Measurements from ENCODE around the gene MYD88.
"Not testable (repeated sequence)": the region's sequence is repeated elsewhere in the genome, so short reads cannot be mapped to it uniquely, and the experiment has no call there.

The MYD88 gene

GRCh38 chr3:38133557-38134405, 4.7 kb upstream of the MYD88 start:
- no peak overlapping the region for H3K4me3 ChIP-seq (ENCODE audit: insufficient read depth, low read length, poor library complexity, severe bottlenecking)
- H2AFZ ChIP-seq (ENCODE audit: low read depth, low read length, severe bottlenecking): no peak overlapping the region
- H3K36me3 ChIP-seq (ENCODE audit: low read length): no peaks in the 10 kb centered on the region
- no peaks in the 10 kb centered on the region for H3K27me3 ChIP-seq (ENCODE audit: low read length)
- no peaks in the 10 kb centered on the region for H3F3A ChIP-seq (ENCODE audit: insufficient read depth)
- TF ChIP-seq EZH2phosphoT487 (conservative IDR thresholded peaks at IDR 0.05; ENCODE audit: low read length): no peak
- H3K9me3 ChIP-seq (ENCODE audit: insufficient read depth, low read length): no peaks in the 10 kb centered on the region
- H3K27ac ChIP-seq (ENCODE audit: low read depth, low read length): no peak overlapping the region
- H3K9me2 ChIP-seq (replicated peaks; ENCODE audit: insufficient read depth, low read length): no peaks in the 10 kb centered on the region
- H3K4me2 ChIP-seq (ENCODE audit: low read depth, low read length, poor library complexity, severe bottlenecking): no peak overlapping the region
- H3K79me2 ChIP-seq (ENCODE audit: insufficient read depth, low read length): peaks cover 6% of the 10 kb centered on the region
- no peaks in the 10 kb centered on the region for H4K20me1 ChIP-seq (ENCODE audit: low read depth, low read length)
- no peak overlapping the region for H3K9ac ChIP-seq (ENCODE audit: low read length)

DNA sequence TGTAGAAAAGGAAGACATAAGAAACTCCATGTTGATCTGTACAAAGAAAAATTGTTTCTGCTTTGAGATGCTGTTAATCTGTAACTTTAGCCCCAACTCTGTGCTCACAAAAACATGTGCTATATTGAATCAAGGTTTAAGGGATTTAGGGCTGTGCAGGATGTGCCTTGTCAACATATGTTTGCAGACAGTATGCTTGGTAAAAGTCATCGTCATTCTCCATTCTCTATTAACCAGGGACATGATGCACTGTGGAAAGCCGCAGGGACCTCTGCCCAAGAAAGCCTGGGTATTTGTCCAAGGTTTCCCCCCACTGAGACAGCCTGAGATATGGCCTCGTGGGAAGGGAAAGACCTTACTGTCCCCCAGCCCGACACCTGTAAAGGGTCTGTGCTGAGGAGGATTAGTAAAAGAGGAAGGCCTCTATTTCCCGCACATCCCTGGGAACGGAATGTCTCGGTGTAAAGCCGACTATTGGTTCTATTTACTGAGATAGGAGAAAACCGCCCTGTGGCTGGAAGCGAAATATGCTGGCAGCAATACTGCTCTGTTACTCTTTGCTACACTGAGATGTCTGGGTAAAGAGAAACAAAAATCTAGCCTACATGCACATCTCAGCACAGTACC, 3.8 kb upstream of the MYD88 start:
- H3F3A ChIP-seq (ENCODE audit: insufficient read depth); H3K4me2 ChIP-seq (ENCODE audit: low read depth, low read length, poor library complexity, severe bottlenecking); H3K36me3 ChIP-seq (ENCODE audit: low read length); H3K9ac ChIP-seq (ENCODE audit: low read length); H3K27me3 ChIP-seq (ENCODE audit: low read length); H4K20me1 ChIP-seq (ENCODE audit: low read depth, low read length); H2AFZ ChIP-seq (ENCODE audit: low read depth, low read length, severe bottlenecking); H3K9me2 ChIP-seq (replicated peaks; ENCODE audit: insufficient read depth, low read length); H3K27ac ChIP-seq (ENCODE audit: low read depth, low read length); H3K9me3 ChIP-seq (ENCODE audit: insufficient read depth, low read length); H3K4me3 ChIP-seq (ENCODE audit: insufficient read depth, low read length, poor library complexity, severe bottlenecking): not testable (repeated sequence)
- peaks cover 13% of the 10 kb centered on the region for H3K79me2 ChIP-seq (ENCODE audit: insufficient read depth, low read length)

- peak overlapping the region; percentile 78 for H3K4me3 ChIP-seq (ENCODE audit: insufficient read depth, low read length, poor library complexity, severe bottlenecking)
- H3F3A ChIP-seq (ENCODE audit: insufficient read depth); H3K9me2 ChIP-seq (replicated peaks; ENCODE audit: insufficient read depth, low read length); H3K27me3 ChIP-seq (ENCODE audit: low read length); H3K9me3 ChIP-seq (ENCODE audit: insufficient read depth, low read length); H2AFZ ChIP-seq (ENCODE audit: low read depth, low read length, severe bottlenecking); H4K20me1 ChIP-seq (ENCODE audit: low read depth, low read length); H3K36me3 ChIP-seq (ENCODE audit: low read length); H3K27ac ChIP-seq (ENCODE audit: low read depth, low read length): not testable (repeated sequence)
- H3K79me2 ChIP-seq (ENCODE audit: insufficient read depth, low read length): peaks cover 15% of the 10 kb centered on the region
- peak overlapping the region; percentile 83 for H3K9ac ChIP-seq (ENCODE audit: low read length)
- peak overlapping the region; percentile 81 for H3K4me2 ChIP-seq (ENCODE audit: low read depth, low read length, poor library complexity, severe bottlenecking)
Observed at GRCh38 chr3:38135621-38136277, 2.7 kb upstream of the MYD88 start.

GRCh38 chr3:38136393-38136776, 2.1 kb upstream of the MYD88 start:
- peaks cover 15% of the 10 kb centered on the region for H3K79me2 ChIP-seq (ENCODE audit: insufficient read depth, low read length)
- no peaks in the 10 kb centered on the region for H3K9me3 ChIP-seq (ENCODE audit: insufficient read depth, low read length)
- no peaks in the 10 kb centered on the region for H4K20me1 ChIP-seq (ENCODE audit: low read depth, low read length)
- H2AFZ ChIP-seq (ENCODE audit: low read depth, low read length, severe bottlenecking): no peak overlapping the region
- no peak for TF ChIP-seq EZH2phosphoT487 (conservative IDR thresholded peaks at IDR 0.05; ENCODE audit: low read length)
- TF ChIP-seq, protein P1, sequence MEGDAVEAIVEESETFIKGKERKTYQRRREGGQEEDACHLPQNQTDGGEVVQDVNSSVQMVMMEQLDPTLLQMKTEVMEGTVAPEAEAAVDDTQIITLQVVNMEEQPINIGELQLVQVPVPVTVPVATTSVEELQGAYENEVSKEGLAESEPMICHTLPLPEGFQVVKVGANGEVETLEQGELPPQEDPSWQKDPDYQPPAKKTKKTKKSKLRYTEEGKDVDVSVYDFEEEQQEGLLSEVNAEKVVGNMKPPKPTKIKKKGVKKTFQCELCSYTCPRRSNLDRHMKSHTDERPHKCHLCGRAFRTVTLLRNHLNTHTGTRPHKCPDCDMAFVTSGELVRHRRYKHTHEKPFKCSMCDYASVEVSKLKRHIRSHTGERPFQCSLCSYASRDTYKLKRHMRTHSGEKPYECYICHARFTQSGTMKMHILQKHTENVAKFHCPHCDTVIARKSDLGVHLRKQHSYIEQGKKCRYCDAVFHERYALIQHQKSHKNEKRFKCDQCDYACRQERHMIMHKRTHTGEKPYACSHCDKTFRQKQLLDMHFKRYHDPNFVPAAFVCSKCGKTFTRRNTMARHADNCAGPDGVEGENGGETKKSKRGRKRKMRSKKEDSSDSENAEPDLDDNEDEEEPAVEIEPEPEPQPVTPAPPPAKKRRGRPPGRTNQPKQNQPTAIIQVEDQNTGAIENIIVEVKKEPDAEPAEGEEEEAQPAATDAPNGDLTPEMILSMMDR (IDR thresholded peaks at IDR 0.05; ENCODE audit: insufficient read depth, low read length, poor library complexity, severe bottlenecking): no peak
- no peak overlapping the region for H3K27ac ChIP-seq (ENCODE audit: low read depth, low read length)
- peak overlapping the region; percentile 78 for H3K4me3 ChIP-seq (ENCODE audit: insufficient read depth, low read length, poor library complexity, severe bottlenecking)
- no peaks in the 10 kb centered on the region for H3K27me3 ChIP-seq (ENCODE audit: low read length)
- peak overlapping the region; percentile 83 for H3K9ac ChIP-seq (ENCODE audit: low read length)
- H3K36me3 ChIP-seq (ENCODE audit: low read length): no peaks in the 10 kb centered on the region
- H3K4me2 ChIP-seq (ENCODE audit: low read depth, low read length, poor library complexity, severe bottlenecking): peak overlapping the region; percentile 81
- no peaks in the 10 kb centered on the region for H3F3A ChIP-seq (ENCODE audit: insufficient read depth)
- H3K9me2 ChIP-seq (replicated peaks; ENCODE audit: insufficient read depth, low read length): no peaks in the 10 kb centered on the region
